Measurements from ENCODE around the gene SLC9C1.

- TF ChIP-seq EZH2 (IDR thresholded peaks at IDR 0.05; ENCODE audit: low read length, unreplicated experiment) (no peak), CTCF (conservative IDR thresholded peaks at IDR 0.05; ENCODE audit: low read depth, low read length) (no peak)
Observed at GRCh38 chr3:112320691-112321090, 26.7 kb upstream of the SLC9C1 start.
